A673 (cell line): Measurements from ENCODE around the gene NCR3LG1.

Experiments used
- EZH2 ChIP-seq: fragments of 200-600 bp; sonication (generic); IDR thresholded peaks from 2 replicates; pipeline ENCODE4 v1.6.1; 2017; ENCODE audit warnings: borderline replicate concordance, low read depth, mild to moderate bottlenecking, mixed read lengths, antibody characterized with exemption, low read length; ENCODE audit not compliant: poor library complexity, severe bottlenecking
- TF ChIP-seq, protein P1 (sequence below): fragments of 300-800, 200-600 bp; sonication (generic); conservative IDR thresholded peaks from 2 replicates; pipeline ENCODE4 v1.5.1; 2017; ENCODE audit warnings: low read depth, mild to moderate bottlenecking, antibody characterized with exemption, low read length, moderate library complexity, mixed read lengths

GRCh38 chr11:17366495-17366894 is 14.9 kb downstream of the NCR3LG1 start:
- TF ChIP-seq, protein P1, sequence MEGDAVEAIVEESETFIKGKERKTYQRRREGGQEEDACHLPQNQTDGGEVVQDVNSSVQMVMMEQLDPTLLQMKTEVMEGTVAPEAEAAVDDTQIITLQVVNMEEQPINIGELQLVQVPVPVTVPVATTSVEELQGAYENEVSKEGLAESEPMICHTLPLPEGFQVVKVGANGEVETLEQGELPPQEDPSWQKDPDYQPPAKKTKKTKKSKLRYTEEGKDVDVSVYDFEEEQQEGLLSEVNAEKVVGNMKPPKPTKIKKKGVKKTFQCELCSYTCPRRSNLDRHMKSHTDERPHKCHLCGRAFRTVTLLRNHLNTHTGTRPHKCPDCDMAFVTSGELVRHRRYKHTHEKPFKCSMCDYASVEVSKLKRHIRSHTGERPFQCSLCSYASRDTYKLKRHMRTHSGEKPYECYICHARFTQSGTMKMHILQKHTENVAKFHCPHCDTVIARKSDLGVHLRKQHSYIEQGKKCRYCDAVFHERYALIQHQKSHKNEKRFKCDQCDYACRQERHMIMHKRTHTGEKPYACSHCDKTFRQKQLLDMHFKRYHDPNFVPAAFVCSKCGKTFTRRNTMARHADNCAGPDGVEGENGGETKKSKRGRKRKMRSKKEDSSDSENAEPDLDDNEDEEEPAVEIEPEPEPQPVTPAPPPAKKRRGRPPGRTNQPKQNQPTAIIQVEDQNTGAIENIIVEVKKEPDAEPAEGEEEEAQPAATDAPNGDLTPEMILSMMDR: no peak
- no peak for TF ChIP-seq EZH2
